Kidney epithelial cell (primary cell): ENCODE data around the gene ITFG2. TPM values are rescaled to one million over a fixed set of nuclear protein-coding genes. Genes with fewer than 3 reads are reported as not detected.

Experiments used
- DNase-seq: peaks from one replicate; pipeline ENCODE4 v3.0.0-alpha.2; 2010; ENCODE audit warnings: low read depth
- H3K27me3 ChIP-seq: 2 replicates; pipeline ENCODE4 v1.6.0; 2011; ENCODE audit warnings: low read length; ENCODE audit not compliant: control insufficient read depth, insufficient read depth
- H3K36me3 ChIP-seq: 2 replicates; pipeline ENCODE4 v1.5.1; 2011; ENCODE audit warnings: low read length; ENCODE audit not compliant: control insufficient read depth, insufficient read depth
- H3K4me3 ChIP-seq: 2 replicates; pipeline ENCODE4 v1.5.1; 2011; ENCODE audit warnings: low read depth, mild to moderate bottlenecking, control low read depth, low read length
- total RNA-seq: library from RNA; depleted of rRNA; stranded (reverse); fragments of >200 nt; gene quantifications from 2 replicates; pipeline ENCODE4 v1.2.3, GENCODE V29; 2015
- TF ChIP-seq, protein P1 (sequence below): IDR thresholded peaks from 2 replicates; pipeline ENCODE4 v1.5.1; 2011; ENCODE audit warnings: mild to moderate bottlenecking, moderate library complexity, low read length, control low read depth, inconsistent platforms; ENCODE audit not compliant: insufficient read depth, poor library complexity, severe bottlenecking

The ITFG2 gene
- total RNA-seq, 1 donor from 2014 or later = 26.1 TPM

GRCh38 chr12:2820432-2820831 is 8.0 kb downstream of the ITFG2 start:
- Histone ChIP-seq H3K36me3 (peaks cover 1% of the 10 kb centered on the region), H3K4me3 (no peak overlapping the region)
- TF ChIP-seq, protein P1, sequence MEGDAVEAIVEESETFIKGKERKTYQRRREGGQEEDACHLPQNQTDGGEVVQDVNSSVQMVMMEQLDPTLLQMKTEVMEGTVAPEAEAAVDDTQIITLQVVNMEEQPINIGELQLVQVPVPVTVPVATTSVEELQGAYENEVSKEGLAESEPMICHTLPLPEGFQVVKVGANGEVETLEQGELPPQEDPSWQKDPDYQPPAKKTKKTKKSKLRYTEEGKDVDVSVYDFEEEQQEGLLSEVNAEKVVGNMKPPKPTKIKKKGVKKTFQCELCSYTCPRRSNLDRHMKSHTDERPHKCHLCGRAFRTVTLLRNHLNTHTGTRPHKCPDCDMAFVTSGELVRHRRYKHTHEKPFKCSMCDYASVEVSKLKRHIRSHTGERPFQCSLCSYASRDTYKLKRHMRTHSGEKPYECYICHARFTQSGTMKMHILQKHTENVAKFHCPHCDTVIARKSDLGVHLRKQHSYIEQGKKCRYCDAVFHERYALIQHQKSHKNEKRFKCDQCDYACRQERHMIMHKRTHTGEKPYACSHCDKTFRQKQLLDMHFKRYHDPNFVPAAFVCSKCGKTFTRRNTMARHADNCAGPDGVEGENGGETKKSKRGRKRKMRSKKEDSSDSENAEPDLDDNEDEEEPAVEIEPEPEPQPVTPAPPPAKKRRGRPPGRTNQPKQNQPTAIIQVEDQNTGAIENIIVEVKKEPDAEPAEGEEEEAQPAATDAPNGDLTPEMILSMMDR = no peak

GRCh38 chr12:2823483-2823882 is 11.0 kb downstream of the ITFG2 start:
- DNase-seq = no peak
- TF ChIP-seq, protein P1 = no peak
- Histone ChIP-seq H3K4me3 (no peak overlapping the region), H3K27me3 (no peaks in the 10 kb centered on the region), H3K36me3 (peaks cover 1% of the 10 kb centered on the region)

More at GRCh38 chr12:2820432-2820831, 8.0 kb downstream of the ITFG2 start:
- DNase-seq = no peak
- H3K27me3 ChIP-seq = no peaks in the 10 kb centered on the region

DNA sequence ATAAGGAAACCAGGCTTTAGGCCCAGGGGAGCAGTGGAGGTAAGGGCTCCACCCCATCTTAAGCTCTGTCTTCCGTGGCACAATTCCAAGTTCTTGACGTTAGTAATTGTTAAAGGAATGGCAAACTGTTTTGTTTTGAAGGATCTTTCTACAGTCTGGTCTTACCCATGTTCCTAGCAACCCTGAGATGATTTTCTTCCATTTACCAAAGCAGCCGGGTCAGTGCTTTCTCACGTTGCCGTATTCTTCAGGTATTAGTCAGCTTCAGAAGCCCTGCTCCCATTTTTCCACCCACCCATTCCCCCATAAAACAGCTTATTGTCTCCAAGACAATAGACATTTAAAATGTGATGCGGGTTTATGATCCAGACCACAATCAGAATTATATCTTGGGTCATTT is 12.1 kb downstream of the ITFG2 start:
- TF ChIP-seq, protein P1 = no peak
- no peak for DNase-seq
- Histone ChIP-seq H3K27me3 (no peaks in the 10 kb centered on the region), H3K36me3 (peaks cover 1% of the 10 kb centered on the region), H3K4me3 (no peak overlapping the region)

- Histone ChIP-seq H3K4me3 (no peak overlapping the region), H3K36me3 (peaks cover 1% of the 10 kb centered on the region), H3K27me3 (no peaks in the 10 kb centered on the region)
- DNase-seq = no peak
- TF ChIP-seq, protein P1 = no peak
Measured at GRCh38 chr12:2825132-2825531, 12.7 kb downstream of the ITFG2 start.

DNA sequence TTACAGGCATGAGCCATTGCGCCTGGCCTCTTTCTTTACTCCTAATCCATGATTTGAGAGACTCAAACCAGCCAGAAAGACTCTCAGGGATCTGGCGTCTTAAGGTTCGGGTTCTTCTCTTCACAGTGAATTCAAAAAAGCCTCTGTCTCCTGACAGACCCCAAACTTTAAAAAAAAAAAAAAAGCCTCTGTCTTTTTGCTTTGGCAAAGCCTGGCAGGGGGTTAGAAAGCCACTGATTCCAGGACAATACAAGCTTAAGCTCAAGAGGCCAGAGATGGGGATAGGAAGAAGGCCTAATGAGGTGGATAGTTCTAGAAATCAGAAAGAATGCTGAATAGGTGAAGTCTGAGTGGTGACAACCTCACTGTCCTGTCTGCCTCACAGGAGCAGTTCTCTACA is 13.6 kb downstream of the ITFG2 start:
- Histone ChIP-seq H3K4me3 (no peak overlapping the region), H3K27me3 (no peaks in the 10 kb centered on the region), H3K36me3 (peaks cover 1% of the 10 kb centered on the region)
- no peak for DNase-seq
- TF ChIP-seq, protein P1 = no peak

GRCh38 chr12:2826721-2827515 is 14.4 kb downstream of the ITFG2 start:
- Histone ChIP-seq H3K27me3 (no peaks in the 10 kb centered on the region), H3K4me3 (no peak overlapping the region), H3K36me3 (peaks cover 1% of the 10 kb centered on the region)
- DNase-seq = no peak
- TF ChIP-seq, protein P1 = no peak
